CD14-positive monocyte (primary cell): ENCODE measurements around the gene LRRN2. TPM values are rescaled to one million over a fixed set of nuclear protein-coding genes. Genes with fewer than 3 reads are reported as not detected.

Experiments used
- DNase-seq, 3 donors: peaks; one replicate each; pipeline ENCODE4 v3.0.0-alpha.2; 2011 to 2022
- H2AFZ ChIP-seq: 2 replicates; pipeline ENCODE4 v1.6.0; 2012; ENCODE audit warnings: mild to moderate bottlenecking, low read depth, low read length, inconsistent platforms; ENCODE audit not compliant: insufficient read depth, poor library complexity, severe bottlenecking
- H3K27ac ChIP-seq, 2 donors: 1 replicate in 1 of 2; 2 replicates in 1 of 2; pipeline ENCODE4 v1.5.1; 2012 to 2013; ENCODE audit warnings: low read length in 2 of 2, control low read depth in 1 of 2, inconsistent platforms in 1 of 2, low read depth in 1 of 2, mild to moderate bottlenecking in 1 of 2
- H3K27me3 ChIP-seq, 2 donors: one replicate each; pipeline versions ENCODE4 v1.6.0 to v1.6.1; 2011 to 2013; ENCODE audit warnings: low read length in 2 of 2; ENCODE audit not compliant: control insufficient read depth in 2 of 2, insufficient read depth in 2 of 2
- H3K36me3 ChIP-seq, 2 donors: replicated peaks in 1 of 2; 1 replicate in 1 of 2; 2 replicates in 1 of 2; pipeline versions ENCODE4 v1.5.1 to v1.6.1; 2012 to 2013; ENCODE audit warnings: low read length in 2 of 2, control low read depth in 1 of 2, inconsistent platforms in 1 of 2, mild to moderate bottlenecking in 1 of 2; ENCODE audit not compliant: insufficient read depth in 2 of 2, control insufficient read depth in 1 of 2
- H3K4me1 ChIP-seq, 2 donors: 1 replicate in 1 of 2; 2 replicates in 1 of 2; pipeline versions ENCODE4 v1.5.1 to v1.6.1; 2012 to 2013; ENCODE audit warnings: low read length in 2 of 2, control low read depth in 1 of 2, inconsistent platforms in 1 of 2, mild to moderate bottlenecking in 1 of 2, moderate library complexity in 1 of 2; ENCODE audit not compliant: insufficient read depth in 2 of 2, control insufficient read depth in 1 of 2
- H3K4me2 ChIP-seq: replicated peaks from 2 replicates; pipeline ENCODE3; 2012; ENCODE audit warnings: low read length, moderate library complexity, mild to moderate bottlenecking; ENCODE audit not compliant: poor library complexity, severe bottlenecking; ENCODE audit errors: extremely low read depth
- H3K4me3 ChIP-seq, 3 experiments: fragments of 200-600 bp in 1 of 3; sonication (generic) in 1 of 3; replicated peaks in 1 of 3; 1 replicate in 2 of 3; 2 replicates in 1 of 3; pipeline ENCODE4 v1.5.1; 2011 to 2013; ENCODE audit warnings: low read length in 3 of 3, mild to moderate bottlenecking in 3 of 3, control low read depth in 2 of 3, low read depth in 2 of 3, inconsistent platforms in 1 of 3, moderate library complexity in 1 of 3
- H3K79me2 ChIP-seq: 2 replicates; pipeline ENCODE4 v1.6.0; 2012; ENCODE audit warnings: mild to moderate bottlenecking, control low read depth, inconsistent platforms, low read length, moderate library complexity; ENCODE audit not compliant: insufficient read depth
- H3K9ac ChIP-seq: 2 replicates; pipeline ENCODE4 v1.6.0; 2017; ENCODE audit warnings: low read length, mild to moderate bottlenecking; ENCODE audit not compliant: insufficient read depth, poor library complexity, severe bottlenecking
- H3K9me3 ChIP-seq, 2 donors: replicated peaks in 1 of 2; 1 replicate in 1 of 2; 2 replicates in 1 of 2; pipeline versions ENCODE4 v1.5.1 to v1.6.1; 2012 to 2013; ENCODE audit warnings: low read length in 2 of 2, control low read depth in 1 of 2; ENCODE audit not compliant: control insufficient read depth in 1 of 2, insufficient read depth in 1 of 2
- H4K20me1 ChIP-seq: 2 replicates; pipeline ENCODE4 v1.6.0; 2012; ENCODE audit warnings: mild to moderate bottlenecking, low read length, control low read depth, moderate library complexity; ENCODE audit not compliant: insufficient read depth
- H3K27ac Mint-ChIP-seq, 7 donors: one replicate each; pipeline ENCODE4 v1.8.0; 2020; ENCODE audit warnings: mild to moderate bottlenecking in 7 of 7, mixed read lengths in 7 of 7, moderate library complexity in 6 of 7, inconsistent platforms in 2 of 7
- H3K27me3 Mint-ChIP-seq, 3 donors: one replicate each; pipeline ENCODE4 v1.8.0; 2021 to 2022; ENCODE audit warnings: low read depth in 3 of 3, mild to moderate bottlenecking in 3 of 3, mixed read lengths in 3 of 3, moderate library complexity in 3 of 3, inconsistent platforms in 1 of 3
- H3K36me3 Mint-ChIP-seq, 2 donors: one replicate each; pipeline ENCODE4 v1.8.0; 2020; ENCODE audit warnings: mixed read lengths in 2 of 2, inconsistent platforms in 1 of 2, mild to moderate bottlenecking in 1 of 2
- H3K4me1 Mint-ChIP-seq: one replicate; pipeline ENCODE4 v1.8.0; 2020; ENCODE audit warnings: mild to moderate bottlenecking, mixed read lengths
- H3K4me3 Mint-ChIP-seq, 2 donors: one replicate each; pipeline ENCODE4 v1.8.0; 2020; ENCODE audit warnings: mild to moderate bottlenecking in 2 of 2, mixed read lengths in 2 of 2, moderate library complexity in 1 of 2
- H3K9me3 Mint-ChIP-seq, 7 donors: one replicate each; pipeline ENCODE4 v1.8.0; 2020 to 2022; ENCODE audit warnings: mixed read lengths in 7 of 7, mild to moderate bottlenecking in 6 of 7, moderate library complexity in 6 of 7, inconsistent platforms in 2 of 7
- WGBS: methylation state at CpG from one replicate; pipeline ENCODE4 v1.1.5; 2013; ENCODE audit warnings: missing lambda C conversion rate; ENCODE audit not compliant: insufficient coverage; 5-methylcytosine and 5-hydroxymethylcytosine counted together
- intact Hi-C, 2 donors: fragments of 100-400 bp; cut with micrococcal nuclease; formaldehyde crosslinking; loops; one replicate each; pipeline versions ENCODE4 v1.15.0 to v1.15.1; 2023
- polyA plus RNA-seq, 3 donors: library from polyadenylated mRNA; depleted of rRNA in 1 of 3; unstranded in 2 of 3; stranded (reverse) in 1 of 3; fragments of 300-500 nt in 2 of 3; fragments of >200 nt in 1 of 3; fragmentation: Illumina TruSeq in 2 of 3; gene quantifications; 1 replicate in 2 of 3; 2 replicates in 1 of 3; pipeline ENCODE4 v1.2.3, GENCODE V29; 2012 to 2021
- TF ChIP-seq, protein P1 (sequence below): fragments of 200-600 bp; IDR thresholded peaks from one replicate; pipeline ENCODE4 v1.8.0; 2022; ENCODE audit warnings: antibody characterized with exemption, mild to moderate bottlenecking

The LRRN2 gene
- polyA plus RNA-seq, 3 donors, result not detected

DNA sequence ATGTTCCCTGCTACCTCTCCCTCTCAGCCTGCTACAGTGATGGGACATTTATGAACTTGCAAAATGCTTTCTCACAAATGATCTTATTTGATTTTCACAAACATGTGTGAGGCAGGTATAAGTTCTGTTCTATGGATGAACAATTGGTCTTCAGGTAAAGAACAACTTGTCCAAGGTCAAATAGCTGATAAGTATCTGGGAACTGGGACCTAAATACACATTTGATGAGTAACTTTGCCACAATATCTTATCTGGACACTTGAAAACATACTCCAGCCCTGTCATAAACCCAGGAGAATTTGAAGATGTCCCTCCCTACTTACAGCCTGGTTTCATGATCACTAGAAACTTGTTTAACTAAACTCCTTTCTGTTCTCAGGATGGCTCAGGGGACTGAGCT lies 23.0 kb downstream of the LRRN2 start:
- H3K27ac Mint-ChIP-seq, result no peak overlapping the region
- Histone ChIP-seq H3K9me3 (no peaks in the 10 kb centered on the region), H4K20me1 (no peaks in the 10 kb centered on the region), H3K27ac (no peak overlapping the region), H3K27me3 (no peaks in the 10 kb centered on the region), H3K9ac (no peak overlapping the region), H3K4me3 (no peak overlapping the region), H3K4me2 (no peak overlapping the region), H3K79me2 (no peaks in the 10 kb centered on the region), H3K4me1 (no peaks in the 10 kb centered on the region), H2AFZ (no peak overlapping the region), H3K36me3 (no peaks in the 10 kb centered on the region)
- H3K4me3 Mint-ChIP-seq, result no peak overlapping the region
- no peaks in the 10 kb centered on the region for H3K4me1 Mint-ChIP-seq
- TF ChIP-seq, protein P1, sequence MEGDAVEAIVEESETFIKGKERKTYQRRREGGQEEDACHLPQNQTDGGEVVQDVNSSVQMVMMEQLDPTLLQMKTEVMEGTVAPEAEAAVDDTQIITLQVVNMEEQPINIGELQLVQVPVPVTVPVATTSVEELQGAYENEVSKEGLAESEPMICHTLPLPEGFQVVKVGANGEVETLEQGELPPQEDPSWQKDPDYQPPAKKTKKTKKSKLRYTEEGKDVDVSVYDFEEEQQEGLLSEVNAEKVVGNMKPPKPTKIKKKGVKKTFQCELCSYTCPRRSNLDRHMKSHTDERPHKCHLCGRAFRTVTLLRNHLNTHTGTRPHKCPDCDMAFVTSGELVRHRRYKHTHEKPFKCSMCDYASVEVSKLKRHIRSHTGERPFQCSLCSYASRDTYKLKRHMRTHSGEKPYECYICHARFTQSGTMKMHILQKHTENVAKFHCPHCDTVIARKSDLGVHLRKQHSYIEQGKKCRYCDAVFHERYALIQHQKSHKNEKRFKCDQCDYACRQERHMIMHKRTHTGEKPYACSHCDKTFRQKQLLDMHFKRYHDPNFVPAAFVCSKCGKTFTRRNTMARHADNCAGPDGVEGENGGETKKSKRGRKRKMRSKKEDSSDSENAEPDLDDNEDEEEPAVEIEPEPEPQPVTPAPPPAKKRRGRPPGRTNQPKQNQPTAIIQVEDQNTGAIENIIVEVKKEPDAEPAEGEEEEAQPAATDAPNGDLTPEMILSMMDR, result no peak
- intact Hi-C loops, result no loop called here
- no peaks in the 10 kb centered on the region for H3K36me3 Mint-ChIP-seq
- peaks cover 2 to 5% (median 4%) of the 10 kb centered on the region in 3 donors for H3K27me3 Mint-ChIP-seq
- H3K9me3 Mint-ChIP-seq, result no peaks in the 10 kb centered on the region
- DNase-seq, result no peak

DNA sequence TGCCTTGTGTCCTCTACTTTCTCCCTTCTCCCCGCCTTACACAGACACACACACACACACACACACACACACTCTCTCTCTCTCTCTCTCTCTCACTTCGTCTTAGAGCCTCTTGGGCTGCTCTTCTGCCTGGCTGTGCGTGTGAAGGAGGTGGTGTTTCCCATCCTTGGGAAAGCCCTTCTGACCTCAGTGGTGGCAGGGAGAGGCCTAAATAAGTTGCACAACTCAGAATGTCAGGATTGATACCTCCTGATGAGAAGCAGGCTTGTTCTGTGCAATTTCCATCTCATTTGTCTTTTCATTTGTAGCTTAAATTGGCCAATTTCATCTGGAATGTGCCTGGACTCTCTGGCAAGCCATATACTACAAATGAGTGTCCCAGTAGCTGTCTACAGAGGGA lies 25.0 kb downstream of the LRRN2 start:
- H3K9me3 ChIP-seq, result no peaks in the 10 kb centered on the region
- no peaks in the 10 kb centered on the region for H3K36me3 ChIP-seq
- no peaks in the 10 kb centered on the region for H3K27me3 ChIP-seq
- no peak overlapping the region for H2AFZ ChIP-seq
- H3K27ac Mint-ChIP-seq, result no peak overlapping the region
- no peak overlapping the region for H3K27ac ChIP-seq
- H3K4me3 Mint-ChIP-seq, result no peak overlapping the region
- H3K9ac ChIP-seq, result no peak overlapping the region
- no peaks in the 10 kb centered on the region for H3K79me2 ChIP-seq
- H3K9me3 Mint-ChIP-seq, result no peaks in the 10 kb centered on the region
- H3K4me3 ChIP-seq, result no peak overlapping the region
- no peak for DNase-seq
- peaks cover 2 to 9% (median 5%) of the 10 kb centered on the region in 3 donors for H3K27me3 Mint-ChIP-seq
- no peaks in the 10 kb centered on the region for H4K20me1 ChIP-seq
- no peak overlapping the region for H3K4me2 ChIP-seq
- WGBS, result no CpG with 5 or more reads among the region's 3 CpGs
- TF ChIP-seq, protein P1, result no peak
- no peaks in the 10 kb centered on the region for H3K4me1 ChIP-seq
- intact Hi-C loops, result no loop called here
- no peaks in the 10 kb centered on the region for H3K4me1 Mint-ChIP-seq
- no peaks in the 10 kb centered on the region for H3K36me3 Mint-ChIP-seq
